A204.1 (cell line): ENCODE data around the gene MDM4.

Experiments used
- FAIRE-seq: peaks from 2 replicates; lab custom pipeline; 2012; peaks lifted over from hg19 to GRCh38; lab: Jason Lieb, UNC

The MDM4 gene

GRCh38 chr1:204578867-204579664 lies 62.9 kb downstream of the MDM4 start:
- FAIRE-seq: no peak

- FAIRE-seq: no peak
Measured at GRCh38 chr1:204579681-204580080, 63.5 kb downstream of the MDM4 start.

DNA sequence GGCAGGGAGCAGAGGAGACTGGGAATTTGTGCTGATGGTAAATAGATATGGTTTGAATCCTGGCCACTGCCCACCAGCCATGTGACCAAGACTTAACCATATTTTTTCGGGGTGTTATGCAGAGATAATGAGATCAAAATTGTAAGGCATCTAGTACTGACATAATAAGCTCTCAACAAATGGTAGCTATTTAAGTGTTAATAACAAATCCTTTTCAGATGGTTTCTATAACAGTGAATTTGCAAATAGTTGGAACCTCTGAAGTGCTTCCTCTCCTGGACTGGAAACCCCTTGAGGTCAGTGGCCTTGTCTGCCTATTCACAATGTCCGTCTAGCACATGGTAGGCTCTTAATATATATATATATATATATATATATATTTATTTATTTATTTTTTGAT lies 64.7 kb downstream of the MDM4 start:
- no peak for FAIRE-seq

DNA sequence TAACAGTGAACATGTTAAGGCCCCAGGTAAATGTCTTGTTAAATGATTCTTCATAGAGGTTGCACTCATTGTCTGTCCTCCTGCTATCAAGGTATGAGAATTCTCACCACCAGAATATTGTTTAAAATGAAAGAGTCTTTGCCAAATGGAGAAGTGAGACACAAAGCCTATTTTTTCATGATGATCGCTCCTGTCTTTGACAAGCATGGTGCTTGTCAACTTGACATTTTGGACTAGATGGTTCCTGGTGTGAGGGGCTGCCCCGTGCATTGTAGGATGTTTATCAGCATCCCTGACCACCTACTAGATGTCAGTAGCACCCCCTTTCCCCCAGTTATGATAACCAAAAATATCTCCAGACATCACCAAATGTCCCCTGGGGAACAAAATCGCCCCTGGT lies 65.6 kb downstream of the MDM4 start:
- FAIRE-seq: no peak

DNA sequence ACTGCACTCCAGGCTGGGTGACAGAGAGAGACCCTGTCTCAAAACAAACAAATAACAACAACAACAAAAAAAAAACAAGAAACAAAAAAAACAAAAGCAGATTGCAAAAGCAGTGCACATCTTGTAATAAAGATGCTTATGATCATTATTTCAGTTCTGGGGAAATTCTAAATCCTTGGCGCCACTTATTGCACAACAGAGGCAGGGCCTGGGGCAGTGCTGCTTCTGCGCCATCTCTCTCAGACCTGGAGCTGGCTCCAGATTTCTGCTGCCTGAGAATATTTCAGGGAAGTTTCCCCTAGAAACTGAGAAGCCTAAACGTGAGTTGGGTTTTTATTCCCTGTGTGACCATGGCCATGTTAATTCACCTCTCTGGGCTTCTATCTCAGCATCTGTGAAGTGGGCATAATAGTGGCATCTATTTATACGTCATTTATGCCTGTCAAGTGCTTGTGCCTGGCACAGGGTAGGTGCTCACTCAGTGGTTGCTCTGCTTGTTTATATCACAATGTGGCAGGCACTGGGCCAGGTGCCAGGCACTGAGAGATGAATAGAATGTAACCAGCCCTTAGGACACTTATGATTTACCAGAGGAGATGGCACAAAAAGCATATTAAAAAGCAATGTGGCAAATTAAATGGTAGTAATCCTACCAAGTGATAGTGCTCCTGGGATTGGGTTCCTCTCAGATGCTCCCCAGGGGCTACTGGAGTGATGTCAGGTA lies 67.9 kb downstream of the MDM4 start:
- FAIRE-seq: no peak

GRCh38 chr1:204584699-204585372 lies 68.6 kb downstream of the MDM4 start:
- FAIRE-seq: no peak

GRCh38 chr1:204587621-204588020 lies 71.4 kb downstream of the MDM4 start:
- no peak for FAIRE-seq

GRCh38 chr1:204588826-204589225 lies 72.6 kb downstream of the MDM4 start:
- FAIRE-seq: no peak

GRCh38 chr1:204589409-204590038 lies 73.3 kb downstream of the MDM4 start:
- no peak for FAIRE-seq

DNA sequence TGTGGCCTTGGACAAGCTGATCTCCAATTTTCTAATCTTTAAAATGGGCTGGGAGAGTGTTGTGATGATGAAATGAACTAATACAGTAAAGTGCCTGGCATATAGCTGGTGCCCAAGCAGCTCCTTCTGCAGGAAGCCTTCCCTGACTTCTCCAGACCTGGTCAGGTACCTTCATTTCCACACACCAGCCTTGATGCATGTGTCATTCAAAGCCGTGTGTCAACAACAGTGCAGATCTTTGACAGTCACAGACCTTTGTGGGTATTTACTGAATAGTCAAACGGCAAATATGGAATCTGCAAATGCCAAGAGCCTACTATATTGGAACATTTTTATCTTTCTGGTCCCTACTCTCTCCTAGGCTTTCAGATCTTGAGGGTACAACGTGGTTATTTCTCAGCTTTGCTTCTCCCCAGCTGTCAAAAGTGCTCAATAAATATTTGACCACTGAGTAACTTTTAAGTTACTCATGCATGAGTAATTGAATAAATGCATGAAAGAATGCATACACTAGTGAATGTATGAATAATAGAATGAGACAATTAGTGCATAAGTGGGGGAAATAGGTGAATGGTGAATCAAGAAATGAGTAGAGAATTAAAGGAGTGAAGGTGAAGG lies 75.4 kb downstream of the MDM4 start:
- FAIRE-seq: no peak

GRCh38 chr1:204592246-204592948 lies 76.2 kb downstream of the MDM4 start:
- FAIRE-seq: no peak

DNA sequence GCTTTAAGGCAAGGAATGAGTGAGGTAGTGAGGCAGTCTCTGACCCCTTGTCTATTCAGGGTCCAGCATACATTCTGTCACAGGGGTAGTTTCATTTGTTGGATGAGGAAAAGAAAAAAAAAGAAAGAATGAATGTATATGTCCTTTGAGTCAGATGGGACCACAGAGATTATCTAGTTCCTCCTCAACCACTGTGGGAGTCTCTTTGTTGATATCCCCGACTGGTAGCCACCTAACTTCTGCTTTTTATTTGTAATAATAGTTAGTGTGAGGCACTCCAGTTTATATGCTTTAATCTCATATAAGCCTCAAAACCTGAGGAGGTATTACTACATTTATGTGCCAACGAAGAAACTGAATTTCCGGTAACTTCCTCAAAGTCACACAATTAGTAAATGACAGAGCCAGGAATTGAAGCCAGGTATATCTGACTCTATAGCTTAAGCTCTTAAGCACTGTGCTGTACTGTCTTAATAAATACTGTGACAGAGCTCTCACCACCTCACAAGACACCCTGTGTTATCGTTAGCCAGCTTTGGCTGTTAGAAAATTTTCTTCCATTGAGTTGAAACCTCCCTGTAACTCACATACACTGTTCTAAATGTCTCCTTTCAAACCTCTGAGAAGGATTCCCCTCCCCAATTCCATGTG lies 82.2 kb downstream of the MDM4 start:
- no peak for FAIRE-seq

DNA sequence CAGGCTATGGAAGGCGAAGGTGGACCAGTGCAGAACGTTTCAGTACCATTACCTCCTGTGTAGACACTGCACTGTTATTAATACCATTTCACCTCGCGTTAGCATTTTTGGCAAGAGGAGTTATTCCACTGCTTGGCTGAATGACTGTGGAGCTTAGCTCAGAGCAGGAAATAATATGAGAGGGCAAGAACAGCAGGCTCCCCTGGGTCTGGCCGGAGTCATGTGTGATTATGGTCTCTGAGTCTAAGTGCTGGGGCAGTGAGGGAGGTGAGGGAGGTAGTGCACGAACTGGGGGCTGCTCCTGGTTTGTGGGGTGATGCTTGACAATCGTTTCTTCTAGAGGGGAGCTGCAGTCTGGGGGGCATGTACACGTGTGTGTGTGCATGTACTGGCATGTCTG lies 82.9 kb downstream of the MDM4 start:
- no peak for FAIRE-seq

GRCh38 chr1:204599596-204599995 lies 83.4 kb downstream of the MDM4 start:
- FAIRE-seq: no peak

DNA sequence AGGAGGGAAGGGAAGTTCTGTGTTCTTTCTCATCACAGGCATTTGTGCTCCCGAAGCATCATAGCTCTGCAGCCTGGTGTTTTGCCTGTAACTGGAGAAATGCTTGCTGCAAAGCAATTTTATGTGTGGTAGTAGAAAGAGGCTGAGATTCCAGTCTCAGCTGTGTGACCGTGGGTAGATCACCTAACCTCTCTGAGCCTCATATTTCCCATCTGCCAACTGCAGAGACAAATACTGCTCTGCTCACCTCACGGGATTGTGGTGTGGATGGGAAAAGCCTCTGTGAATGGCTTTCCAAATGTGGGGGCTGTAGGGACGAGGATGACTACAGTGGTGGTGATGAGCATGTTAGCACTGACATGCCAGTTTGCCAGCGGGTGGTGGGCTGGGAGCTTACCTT lies 84.0 kb downstream of the MDM4 start:
- FAIRE-seq: no peak

GRCh38 chr1:204600968-204601367 lies 84.8 kb downstream of the MDM4 start:
- no peak for FAIRE-seq

- no peak for FAIRE-seq
Measured at GRCh38 chr1:204602111-204602579, 85.9 kb downstream of the MDM4 start.

DNA sequence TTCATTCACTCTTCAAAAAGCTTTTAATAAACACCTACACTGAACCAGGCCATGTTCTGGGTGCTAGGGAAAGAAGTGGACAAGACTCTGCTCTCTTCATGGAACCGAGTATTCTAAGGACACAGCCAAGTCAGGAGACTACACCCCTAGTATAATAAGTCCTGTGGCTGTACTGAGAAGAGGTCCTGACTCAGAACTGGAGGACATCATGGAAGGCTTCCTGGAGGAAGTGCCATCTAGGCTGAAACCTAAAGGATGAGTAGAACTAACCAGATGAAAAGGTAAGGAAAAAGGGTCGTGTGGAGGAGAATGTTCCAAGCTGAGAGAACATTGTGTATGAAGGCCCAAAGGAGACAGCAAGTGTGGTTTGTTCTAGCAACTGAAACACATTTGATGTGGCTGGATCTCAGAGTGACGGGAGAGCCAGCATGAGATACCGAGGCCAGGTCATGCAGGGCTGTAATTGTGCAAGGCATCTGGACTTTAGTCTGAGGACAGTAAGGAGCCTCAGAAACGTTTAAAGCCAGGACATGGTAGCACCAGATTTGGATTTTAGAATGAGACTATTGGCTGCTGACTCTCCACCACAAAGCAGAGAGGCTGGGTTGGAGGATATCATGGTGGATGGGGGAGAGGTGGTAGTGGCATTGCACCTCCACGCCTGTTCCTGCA lies 86.8 kb downstream of the MDM4 start:
- FAIRE-seq: no peak

DNA sequence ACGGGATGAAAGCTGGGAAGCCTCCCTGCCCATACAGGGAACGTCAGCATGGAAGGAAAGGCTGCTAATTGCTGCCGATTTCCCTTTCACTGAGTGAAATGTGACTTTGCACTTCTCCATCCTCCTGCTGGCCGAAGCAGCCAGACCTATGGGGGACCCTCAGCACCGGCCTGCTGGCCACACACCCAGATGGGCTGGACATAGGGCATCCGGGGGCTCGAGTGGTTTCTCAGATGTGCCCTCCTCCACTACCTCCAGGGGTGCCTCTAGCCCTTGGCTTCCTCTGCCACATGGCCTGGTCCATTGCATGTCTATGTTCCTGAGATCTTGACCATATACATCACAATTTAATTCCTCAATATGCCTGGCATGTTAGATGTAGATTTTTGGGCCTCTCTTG lies 89.6 kb downstream of the MDM4 start:
- no peak for FAIRE-seq
